A549 (cell line): ENCODE measurements around the gene ANTXR2. TPM values are rescaled to one million over a fixed set of nuclear protein-coding genes. Genes with fewer than 3 reads are reported as not detected.
A peak's percentile ranks its signal among the peaks of the same experiment; 100 is the strongest.

Experiments
- ATAC-seq, 2 experiments: fragments of 200-7000 bp in 1 of 2; fragments of >200 bp in 1 of 2; cut with Nextera tagmentation in 1 of 2; cut with Tn5 transposase in 1 of 2; 3 replicates each; pipeline versions ENCODE4 v1.8.0 to v1.9.1; 2018 to 2020; ENCODE audit warnings: mild to moderate bottlenecking in 1 of 2, moderate library complexity in 1 of 2
- CTCF ChIA-PET: fragments of 300-600 bp; sonication (Branson Sonifier 250); formaldehyde crosslinking; extraction: SDS; loops from one replicate; lab custom pipeline; 2021; ENCODE audit warnings: antibody characterized with exemption, inconsistent platforms; lab: Yijun Ruan, JAX
- POLR2A ChIA-PET: fragments of 350-600 bp; formaldehyde crosslinking; extraction: SDS; loops from one replicate; lab custom pipeline; 2021; ENCODE audit warnings: antibody characterized with exemption, inconsistent platforms; lab: Yijun Ruan, JAX
- DNase-seq, 2 experiments: peaks; one replicate each; pipeline versions ENCODE4 v3.0.0 to v3.0.0-alpha.2; 2011 to 2016; ENCODE audit warnings: low read depth in 1 of 2, low spot score in 1 of 2
- FAIRE-seq: peaks from 2 replicates; lab custom pipeline; 2011; peaks lifted over from hg19 to GRCh38; lab: Jason Lieb, UNC
- H3K27ac ChIP-seq, 2 experiments: fragments of >200 bp; sonication (Bioruptor Twin); formaldehyde crosslinking; 3 replicates each; pipeline ENCODE4 v1.5.1; 2016 to 2017
- H3K4me1 ChIP-seq: fragments of >200 bp; sonication (Bioruptor Twin); formaldehyde crosslinking; 3 replicates; pipeline ENCODE4 v1.6.1; 2016
- H3K4me2 ChIP-seq: fragments of >200 bp; sonication (Bioruptor Twin); formaldehyde crosslinking; 3 replicates; pipeline ENCODE4 v1.6.1; 2016
- H3K4me3 ChIP-seq: fragments of >200 bp; sonication (Bioruptor Twin); formaldehyde crosslinking; 3 replicates; pipeline ENCODE4 v1.5.1; 2016
- H3K9me3 ChIP-seq: fragments of >200 bp; sonication (Bioruptor Twin); formaldehyde crosslinking; 3 replicates; pipeline ENCODE4 v1.6.1; 2016
- CBX2 ChIP-seq: fragments of 200-600 bp; sonication (generic); IDR thresholded peaks from 2 replicates; pipeline ENCODE4 v1.6.1; 2016; ENCODE audit warnings: low read depth, mild to moderate bottlenecking, borderline replicate concordance
- CBX8 ChIP-seq: fragments of 200-600 bp; sonication (generic); IDR thresholded peaks from 2 replicates; pipeline ENCODE4 v1.6.1; 2016
- CTCF ChIP-seq: fragments of >200 bp; sonication (Bioruptor Twin); formaldehyde crosslinking; IDR thresholded peaks from 3 replicates; pipeline ENCODE4 v1.5.1; 2016
- EP300 ChIP-seq, 2 experiments: fragments of >200 bp; sonication (Bioruptor Twin); formaldehyde crosslinking; IDR thresholded peaks; 2 replicates in 1 of 2; 3 replicates in 1 of 2; pipeline ENCODE4 v1.6.1; 2016 to 2017
- FOXS1 ChIP-seq: fragments of 250-450 bp; sonication (Bioruptor Pico); IDR thresholded peaks from 2 replicates; pipeline ENCODE4 v1.5.0; 2020; ENCODE audit warnings: mild to moderate bottlenecking, moderate library complexity
- KDM1A ChIP-seq: fragments of 200-600 bp; sonication (generic); IDR thresholded peaks from 2 replicates; pipeline ENCODE4 v1.6.1; 2016; ENCODE audit warnings: low read depth, mild to moderate bottlenecking
- MAFK ChIP-seq: fragments of 450-650 bp; IDR thresholded peaks from 2 replicates; pipeline ENCODE4 v1.6.1; 2014; ENCODE audit not compliant: partially characterized antibody
- MAZ ChIP-seq: fragments of 150-350 bp; IDR thresholded peaks from 2 replicates; pipeline ENCODE4 v1.6.1; 2014; ENCODE audit warnings: antibody characterized with exemption, low read depth, low read length, borderline replicate concordance
- MYC ChIP-seq: IDR thresholded peaks from 2 replicates; pipeline ENCODE4 v1.6.1; 2012; ENCODE audit warnings: mild to moderate bottlenecking, inconsistent platforms, low read length, improper control_type of control experiment, borderline replicate concordance
- NPAS2 ChIP-seq: fragments of 250-450 bp; sonication (Bioruptor Pico); IDR thresholded peaks from 2 replicates; pipeline ENCODE4 v1.8.0; 2022; ENCODE audit warnings: mild to moderate bottlenecking, moderate library complexity, borderline replicate concordance
- NR3C1 ChIP-seq: fragments of >200 bp; sonication (Bioruptor Twin); formaldehyde crosslinking; IDR thresholded peaks from 3 replicates; pipeline ENCODE4 v1.6.1; 2017
- SMC3 ChIP-seq: fragments of >200 bp; sonication (Bioruptor Twin); formaldehyde crosslinking; IDR thresholded peaks from 3 replicates; pipeline ENCODE4 v1.6.1; 2018; ENCODE audit warnings: inconsistent platforms
- TFCP2L1 ChIP-seq: fragments of 250-450 bp; sonication (Bioruptor Pico); IDR thresholded peaks from 2 replicates; pipeline ENCODE4 v1.5.0; 2021; ENCODE audit warnings: mild to moderate bottlenecking
- ZFP36 ChIP-seq: fragments of 450-650 bp; IDR thresholded peaks from 2 replicates; pipeline ENCODE4 v1.6.1; 2014; ENCODE audit warnings: borderline replicate concordance; ENCODE audit not compliant: partially characterized antibody
- WGBS: methylation state at CpG from one replicate; pipeline ENCODE4 v1.1.6; 2017; ENCODE audit errors: missing lambda C conversion rate; 5-methylcytosine and 5-hydroxymethylcytosine counted together
- polyA plus RNA-seq, 4 experiments: library from polyadenylated mRNA; depleted of rRNA in 3 of 4; stranded (reverse); fragments of >200 nt; fragmentation: RNase III in 1 of 4; extraction: RNeasy Plus Mini Kit Qiagen cat#74134 plus additional on column Dnase treatment in 1 of 4; gene quantifications; 2 replicates in 3 of 4; 3 replicates in 1 of 4; pipeline ENCODE4 v1.2.3, GENCODE V29; 2011 to 2017
- TF ChIP-seq, protein P1 (sequence below): fragments of 250-450 bp; sonication (Bioruptor Pico); IDR thresholded peaks from 2 replicates; pipeline ENCODE4 v1.5.0; 2020; ENCODE audit warnings: low read depth, mild to moderate bottlenecking, moderate library complexity

ANTXR2 gene
- polyA plus RNA-seq, 2 of the 4 experiments (the other 2 are of a cell fraction) = 2.3 to 3.0 TPM

DNA sequence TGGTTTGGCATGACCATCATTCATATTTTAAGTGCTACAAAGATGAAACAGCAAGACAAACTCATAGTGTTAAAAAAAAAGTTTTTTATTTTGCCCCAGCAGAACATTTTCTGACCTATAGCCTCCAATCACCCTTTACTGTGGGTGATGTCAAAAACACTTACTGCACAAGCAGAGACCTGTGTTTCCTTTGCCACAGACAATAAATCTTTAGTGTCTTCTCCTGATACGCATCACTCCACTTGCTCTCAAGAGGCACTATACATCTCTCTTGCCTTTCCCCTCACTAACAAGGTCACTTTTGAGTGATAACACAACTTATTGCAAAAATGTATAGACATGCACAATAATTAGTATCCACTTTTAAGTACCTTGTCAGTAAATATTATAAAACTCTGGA, 125.6 kb downstream of the ANTXR2 start:
- Histone ChIP-seq H3K27ac (no peak overlapping the region), H3K4me1 (no peaks in the 10 kb centered on the region), H3K4me3 (no peak overlapping the region), H3K9me3 (no peaks in the 10 kb centered on the region), H3K4me2 (no peak overlapping the region)
- no peak for FAIRE-seq
- 100% methylated on average over 1 of the region's 1 CpG for WGBS
- ChIA-PET CTCF (no interaction called here), POLR2A (no interaction called here)
- no peak for TF ChIP-seq CBX2
- TF ChIP-seq, all 56 proteins: peak for 0
- ATAC-seq (no peak), DNase-seq (no peak)

- ATAC-seq = no peak
- Histone ChIP-seq H3K4me2 (no peak overlapping the region), H3K4me1 (no peaks in the 10 kb centered on the region), H3K4me3 (no peak overlapping the region), H3K27ac (no peak overlapping the region), H3K9me3 (no peaks in the 10 kb centered on the region)
- no peak for DNase-seq
- 33% methylated on average over 1 of the region's 1 CpG for WGBS
- CTCF ChIA-PET = no interaction called here
- FAIRE-seq = no peak
- POLR2A ChIA-PET = no interaction called here
- TF ChIP-seq MYC (no peak), NPAS2 (CRISPR knock-in tag) (no peak)
These were observed 137.8 kb downstream of the ANTXR2 start for GRCh38 chr4:79935274-79935673.

DNA sequence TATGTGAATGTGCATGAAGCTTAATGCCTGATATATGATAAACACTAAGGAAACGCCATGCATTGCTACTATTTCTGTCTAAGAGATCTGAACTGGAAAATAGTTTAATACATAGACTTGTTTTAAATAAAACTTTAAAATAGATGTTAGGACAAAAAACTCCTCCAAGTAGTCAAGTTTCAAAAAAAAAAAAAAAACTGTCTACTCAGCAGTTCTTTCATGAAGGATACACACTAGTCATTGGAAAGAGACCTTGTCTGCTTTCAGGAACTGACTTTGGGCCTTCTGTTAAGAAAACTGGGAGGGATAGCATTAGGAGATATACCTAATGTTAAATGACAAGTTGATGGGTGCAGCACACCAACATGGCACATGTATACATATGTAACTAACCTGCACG, 138.4 kb downstream of the ANTXR2 start:
- TF ChIP-seq CTCF = no peak
- TF ChIP-seq MAFK = peak; percentile 92
- H3K4me2 ChIP-seq = no peak overlapping the region
- no peak overlapping the region for H3K4me3 ChIP-seq
- H3K9me3 ChIP-seq = no peaks in the 10 kb centered on the region
- FAIRE-seq (no peak), ATAC-seq (no peak), DNase-seq (no peak)
- WGBS = 62% methylated on average over 2 of the region's 2 CpGs
- ChIA-PET POLR2A (no interaction called here), CTCF (no interaction called here)
- no peaks in the 10 kb centered on the region for H3K4me1 ChIP-seq
- H3K27ac ChIP-seq = no peak overlapping the region

GRCh38 chr4:79927931-79928330, 145.1 kb downstream of the ANTXR2 start:
- Histone ChIP-seq H3K27ac (no peak overlapping the region), H3K9me3 (no peaks in the 10 kb centered on the region), H3K4me1 (no peaks in the 10 kb centered on the region), H3K4me2 (no peak overlapping the region), H3K4me3 (no peak overlapping the region)
- DNase-seq (no peak), ATAC-seq (no peak), FAIRE-seq (no peak)
- ChIA-PET CTCF (no interaction called here), POLR2A (no interaction called here)
- 7% methylated on average over 1 of the region's 1 CpG for WGBS
- TF ChIP-seq KDM1A = no peak
- no peak for TF ChIP-seq TFCP2L1 (CRISPR knock-in tag)
- TF ChIP-seq, protein P1, sequence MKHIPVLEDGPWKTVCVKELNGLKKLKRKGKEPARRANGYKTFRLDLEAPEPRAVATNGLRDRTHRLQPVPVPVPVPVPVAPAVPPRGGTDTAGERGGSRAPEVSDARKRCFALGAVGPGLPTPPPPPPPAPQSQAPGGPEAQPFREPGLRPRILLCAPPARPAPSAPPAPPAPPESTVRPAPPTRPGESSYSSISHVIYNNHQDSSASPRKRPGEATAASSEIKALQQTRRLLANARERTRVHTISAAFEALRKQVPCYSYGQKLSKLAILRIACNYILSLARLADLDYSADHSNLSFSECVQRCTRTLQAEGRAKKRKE (CRISPR knock-in tag) = no peak
- TF ChIP-seq EP300 (IDR thresholded peaks at IDR 0.05) = no peak
- TF ChIP-seq ZFP36 = no peak
- no peak for TF ChIP-seq FOXS1 (CRISPR knock-in tag)
- no peak for TF ChIP-seq SMC3
- no peak for TF ChIP-seq NR3C1

GRCh38 chr4:79923281-79923680, 149.7 kb downstream of the ANTXR2 start:
- Histone ChIP-seq H3K9me3 (no peaks in the 10 kb centered on the region), H3K4me2 (no peak overlapping the region), H3K4me1 (no peaks in the 10 kb centered on the region), H3K4me3 (no peak overlapping the region), H3K27ac (no peak overlapping the region)
- FAIRE-seq (no peak), DNase-seq (no peak), ATAC-seq (no peak)
- ChIA-PET POLR2A (no interaction called here), CTCF (no interaction called here)
- TF ChIP-seq MAZ = no peak
- no peak for TF ChIP-seq CBX8
- 42% methylated on average over 2 of the region's 2 CpGs for WGBS
